Dermis blood vessel endothelial cell (primary cell): Measurements from ENCODE around the gene NUF2. TPM values are rescaled to one million over a fixed set of nuclear protein-coding genes. Genes with fewer than 3 reads are reported as not detected.

Source experiments
- total RNA-seq: library from RNA; depleted of rRNA; stranded (reverse); fragments of >200 nt; gene quantifications from 2 replicates; pipeline ENCODE4 v1.2.3, GENCODE V29; 2014

NUF2 gene
- total RNA-seq, 1 donor from 2014 or later: 5.3 TPM

Other genes starting within 250 kb of the NUF2 start
- gene RGS5, start 119.0 kb upstream of the NUF2 start, total RNA-seq: 1.6 and 5.3 TPM in 2 replicates